HG02571 (cell line): ENCODE results near the gene DTX2.
"Not testable (repeated sequence)": the region's sequence is repeated elsewhere in the genome, so short reads cannot be mapped to it uniquely, and the experiment has no call there.

Experiments
- ATAC-seq: cut with Tn5 transposase; IDR thresholded peaks from one replicate; pipeline ENCODE4 v1.9.1; 2021; ENCODE audit warnings: mild to moderate bottlenecking, moderate library complexity; ENCODE audit not compliant: unreplicated experiment

DTX2 gene

DNA sequence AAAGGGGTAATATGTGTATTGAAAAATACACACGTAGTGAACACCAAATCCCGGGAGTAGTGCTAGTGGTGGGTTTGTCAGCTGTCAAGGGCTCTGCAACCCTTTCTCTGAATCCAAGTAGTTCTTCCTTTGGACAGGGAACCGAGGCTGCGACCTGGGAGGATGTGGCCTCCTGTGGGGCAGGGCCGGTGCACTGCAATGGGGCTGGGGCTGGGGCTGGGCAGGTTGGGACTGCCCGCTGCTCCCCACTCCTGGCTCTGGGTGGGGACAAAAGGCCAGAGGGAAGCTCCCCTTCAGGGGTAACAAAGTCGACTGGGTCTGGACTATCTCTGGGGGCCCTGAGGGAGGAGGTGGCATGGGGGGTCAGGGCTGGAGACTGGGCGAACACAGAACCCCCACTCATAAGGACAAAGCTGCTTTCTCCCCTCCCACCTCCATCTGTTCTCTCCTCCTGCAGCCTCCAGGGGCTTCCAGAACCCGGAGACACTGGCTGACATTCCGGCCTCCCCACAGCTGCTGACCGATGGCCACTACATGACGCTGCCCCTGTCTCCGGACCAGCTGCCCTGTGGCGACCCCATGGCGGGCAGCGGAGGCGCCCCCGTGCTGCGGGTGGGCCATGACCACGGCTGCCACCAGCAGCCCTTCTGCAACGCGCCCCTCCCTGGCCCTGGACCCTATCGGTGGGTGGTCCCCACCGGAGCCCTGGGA is 49.8 kb downstream of the DTX2 start:
- ATAC-seq = not testable (repeated sequence)

DNA sequence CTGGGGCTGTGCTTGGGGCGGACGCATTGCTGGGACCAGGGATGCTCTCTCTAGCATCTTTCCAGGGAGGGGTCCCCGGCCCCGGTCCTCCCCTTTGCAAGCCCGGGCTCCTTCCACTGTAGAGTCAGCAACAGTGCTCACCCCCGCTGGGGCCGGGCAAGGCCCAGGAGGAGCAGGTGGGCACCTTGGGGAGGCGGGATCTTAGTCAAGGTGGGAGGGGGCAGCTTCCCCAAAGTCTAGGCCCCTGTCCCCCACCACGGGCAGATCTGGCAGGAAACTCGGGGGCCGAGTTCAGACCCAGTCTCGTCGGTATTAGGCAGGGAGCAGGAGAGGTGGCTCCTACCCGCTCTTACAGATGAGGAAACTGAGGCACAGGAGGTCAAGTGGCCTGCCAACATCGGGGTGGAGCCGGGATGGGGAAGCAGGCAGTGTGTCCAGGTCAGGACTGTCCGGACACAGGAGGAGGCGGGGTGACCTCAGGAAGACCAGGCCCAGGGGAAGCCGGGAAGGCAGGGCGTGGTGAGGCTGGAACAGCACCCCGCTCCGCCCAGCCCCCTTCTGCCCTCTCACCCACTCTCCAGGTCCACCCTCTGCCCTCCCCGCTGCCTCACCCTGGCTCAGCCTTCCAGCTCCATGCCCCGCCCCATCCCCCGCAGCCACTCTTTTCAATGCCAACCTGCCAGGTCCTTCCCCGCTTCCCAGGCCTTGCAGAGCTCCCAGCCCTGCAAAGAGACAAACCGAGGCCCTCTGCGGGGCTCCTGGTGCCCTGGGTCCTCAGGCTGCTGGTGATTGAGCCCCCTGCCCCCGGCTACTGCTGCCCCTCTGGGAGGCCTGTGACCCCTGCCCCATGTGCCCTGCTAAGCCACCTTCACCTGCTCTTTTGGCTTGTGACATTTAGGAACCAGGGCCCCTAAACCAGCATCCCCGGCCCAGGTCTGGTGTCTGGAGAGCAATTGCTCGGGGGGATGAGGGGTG is 50.7 kb downstream of the DTX2 start:
- not testable (repeated sequence) for ATAC-seq

DNA sequence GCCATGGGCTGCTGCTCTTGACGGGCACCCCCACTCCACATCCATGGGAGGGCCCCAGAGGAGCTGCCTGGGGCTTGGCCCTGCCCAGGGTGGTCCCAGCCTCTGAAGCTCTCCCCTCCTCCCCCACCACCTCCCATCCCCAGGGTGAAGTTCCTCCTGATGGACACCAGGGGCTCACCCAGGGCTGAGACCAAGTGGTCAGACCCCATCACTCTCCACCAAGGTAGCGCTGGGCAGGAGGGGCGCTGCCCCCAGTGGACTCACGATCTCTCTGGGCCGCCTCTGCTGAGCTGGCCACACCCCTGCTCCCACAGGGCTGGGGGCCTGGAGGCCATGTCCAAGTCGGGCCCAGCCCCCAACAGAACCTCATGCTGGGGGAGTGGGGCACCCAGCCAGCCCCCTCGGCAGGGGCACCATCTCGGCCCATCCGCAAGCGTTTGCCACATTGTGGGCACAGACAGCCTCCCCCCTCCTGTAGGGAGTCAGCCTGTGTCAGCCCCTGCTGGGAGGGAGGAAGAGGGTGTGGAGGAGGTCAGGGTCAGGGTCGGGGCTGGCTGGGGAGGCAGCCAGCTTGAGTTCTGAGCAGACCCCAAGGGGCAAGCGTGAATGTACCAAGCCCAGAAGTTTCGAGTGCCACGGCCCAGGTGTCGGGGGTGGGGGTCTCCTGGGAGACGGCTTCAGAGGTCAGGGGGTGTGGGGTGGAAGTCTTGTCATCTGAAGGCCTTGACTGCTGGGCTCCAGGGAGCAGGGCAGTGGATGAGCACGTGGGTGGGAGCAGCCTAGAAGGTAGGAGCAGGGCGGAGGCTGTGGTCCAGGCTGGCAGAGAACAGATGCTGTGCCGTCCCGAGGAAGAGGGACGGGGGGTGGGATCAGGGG is 51.7 kb downstream of the DTX2 start:
- no peak for ATAC-seq

DNA sequence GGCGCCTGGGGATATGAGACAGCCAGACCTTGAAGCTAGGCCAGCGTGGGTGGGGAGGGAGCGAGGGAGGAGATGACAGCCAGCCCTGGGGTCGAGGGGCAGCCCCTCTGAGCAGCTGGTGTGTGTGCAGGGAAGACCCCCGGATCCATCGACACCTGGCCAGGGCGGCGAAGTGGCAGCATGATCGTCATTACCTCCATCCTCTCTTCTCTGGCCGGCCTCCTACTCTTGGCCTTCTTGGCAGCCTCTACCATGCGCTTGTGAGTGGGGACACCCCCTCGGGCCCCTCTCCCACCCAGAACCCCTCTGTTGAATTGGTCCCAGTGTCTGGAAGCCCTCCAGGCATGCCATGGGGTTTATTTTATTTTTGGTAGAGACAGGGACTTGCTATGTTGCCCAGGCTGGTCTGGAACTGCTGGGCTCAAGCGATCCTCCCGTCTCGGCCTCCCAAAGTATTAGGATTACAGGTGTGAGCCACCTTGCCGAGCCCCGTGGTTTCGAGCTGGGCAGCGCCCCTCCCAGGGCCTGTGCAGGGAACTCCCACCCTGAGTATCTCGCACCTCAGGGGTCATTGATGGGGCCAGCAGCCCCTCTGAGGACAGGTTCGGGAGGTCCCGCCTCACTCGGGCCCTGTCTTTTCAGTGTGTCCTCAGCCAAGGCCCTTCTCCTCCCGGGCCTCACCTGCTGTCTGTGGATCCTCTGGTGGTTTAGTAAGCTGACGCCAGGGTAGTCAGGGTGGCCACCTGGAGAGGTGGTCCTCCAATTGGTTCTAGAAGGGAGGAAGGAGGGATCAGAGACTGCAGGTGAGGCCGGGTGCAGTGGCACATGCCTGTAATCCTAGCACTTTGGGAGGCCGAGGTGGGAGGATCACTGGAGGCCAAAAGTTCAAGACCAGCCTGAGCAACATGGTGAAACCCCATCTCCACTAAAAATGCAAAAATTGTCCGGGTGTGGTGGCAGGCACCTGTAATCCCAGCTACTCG is 52.6 kb downstream of the DTX2 start:
- no peak for ATAC-seq

DNA sequence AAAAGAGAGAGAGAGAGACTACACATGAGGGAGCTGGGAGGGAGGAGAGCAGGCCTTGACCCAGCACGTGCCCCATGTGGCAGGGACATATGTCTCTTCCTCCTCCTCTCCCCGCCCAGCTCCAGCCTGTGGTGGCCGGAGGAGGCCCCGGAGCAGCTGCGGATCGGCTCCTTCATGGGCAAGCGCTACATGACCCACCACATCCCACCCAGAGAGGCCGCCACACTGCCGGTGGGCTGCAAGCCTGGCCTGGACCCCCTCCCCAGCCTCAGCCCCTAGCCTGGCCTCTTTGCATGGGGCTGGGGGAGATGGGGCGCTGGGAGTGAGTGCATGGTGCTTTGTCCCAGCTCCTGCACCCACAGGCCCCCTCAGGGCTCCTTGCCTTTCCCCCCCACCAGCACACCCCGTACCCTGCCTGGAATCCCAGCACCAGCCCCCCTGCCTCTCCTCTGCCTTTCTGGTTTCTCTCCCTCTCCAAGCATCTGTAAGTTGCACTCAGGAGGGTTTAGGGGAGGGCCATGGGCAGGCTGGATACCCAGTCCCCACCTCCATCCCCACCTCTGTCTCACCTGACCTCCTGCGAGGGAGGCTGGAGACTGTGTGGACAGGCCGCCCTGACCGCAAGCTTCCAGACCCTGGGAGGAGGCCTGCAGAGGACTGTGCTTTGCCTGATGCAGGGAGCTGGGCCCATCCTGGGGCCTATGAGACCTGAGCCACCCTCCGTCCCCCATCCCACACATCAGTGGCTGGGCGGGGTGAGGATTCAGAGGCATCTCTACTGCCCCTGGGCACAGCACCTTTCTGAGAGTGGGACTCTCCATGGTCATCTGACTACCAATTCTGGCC is 53.6 kb downstream of the DTX2 start:
- ATAC-seq = no peak

DNA sequence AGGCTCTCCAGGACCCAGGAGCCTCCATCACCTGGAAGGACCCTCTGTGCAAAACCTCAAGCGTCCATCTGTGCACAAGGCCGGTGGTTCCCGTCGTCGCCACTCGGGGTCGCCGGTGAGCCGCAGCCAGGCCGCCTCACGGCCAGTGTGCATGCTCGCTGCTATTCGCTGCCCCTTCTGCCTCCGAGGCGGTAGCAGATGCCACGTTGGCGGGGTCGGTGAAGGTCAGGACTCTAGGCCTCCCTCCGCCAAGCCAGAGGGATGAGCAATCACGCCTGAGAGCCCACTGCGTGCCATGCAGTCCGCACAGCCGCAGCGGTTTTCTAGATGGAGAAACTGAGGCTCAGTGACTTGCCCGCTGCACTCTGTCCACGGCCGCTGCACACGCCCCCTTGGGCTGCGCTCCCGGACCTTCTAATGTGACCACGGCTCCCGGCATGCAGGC is 54.5 kb downstream of the DTX2 start:
- no peak for ATAC-seq

DNA sequence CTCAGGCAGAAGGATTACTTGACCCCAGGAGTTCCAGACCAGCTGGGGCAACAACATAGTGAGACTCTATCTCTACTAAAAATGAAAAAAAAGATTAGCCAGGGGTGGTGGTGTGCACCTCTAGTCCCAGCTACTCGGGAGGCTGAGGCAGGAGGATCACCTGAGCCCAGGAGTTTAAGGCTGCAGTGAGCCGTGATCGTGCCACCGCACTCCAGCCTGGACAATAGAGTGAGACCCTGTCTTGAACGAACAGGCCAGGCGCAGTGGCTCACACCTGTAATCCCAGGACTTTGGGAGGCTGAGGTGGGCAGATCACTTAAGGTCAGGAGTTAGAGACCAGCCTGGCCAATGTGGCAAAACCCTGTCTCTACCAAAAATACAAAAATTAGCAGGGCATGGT is 55.4 kb downstream of the DTX2 start:
- not testable (repeated sequence) for ATAC-seq

DNA sequence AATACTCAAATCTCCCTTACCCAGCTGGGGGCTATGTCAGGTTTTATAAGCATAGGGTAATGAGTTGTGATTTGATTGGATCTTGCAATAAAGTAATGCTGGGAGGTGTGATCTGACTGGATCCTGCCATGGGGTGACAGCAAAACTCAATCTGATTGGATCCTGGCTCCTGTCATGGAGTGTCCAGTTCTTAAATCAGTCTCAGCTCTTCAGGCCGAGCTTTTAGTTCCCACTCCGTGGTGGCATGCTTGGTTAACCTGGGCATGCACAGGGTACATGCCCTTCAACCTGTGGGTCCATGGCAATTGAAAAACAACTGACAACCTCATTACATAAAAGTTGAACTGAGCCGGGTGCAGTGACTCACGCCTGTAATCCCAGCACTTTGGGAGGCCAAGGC is 64.7 kb downstream of the DTX2 start:
- ATAC-seq = not testable (repeated sequence)

DNA sequence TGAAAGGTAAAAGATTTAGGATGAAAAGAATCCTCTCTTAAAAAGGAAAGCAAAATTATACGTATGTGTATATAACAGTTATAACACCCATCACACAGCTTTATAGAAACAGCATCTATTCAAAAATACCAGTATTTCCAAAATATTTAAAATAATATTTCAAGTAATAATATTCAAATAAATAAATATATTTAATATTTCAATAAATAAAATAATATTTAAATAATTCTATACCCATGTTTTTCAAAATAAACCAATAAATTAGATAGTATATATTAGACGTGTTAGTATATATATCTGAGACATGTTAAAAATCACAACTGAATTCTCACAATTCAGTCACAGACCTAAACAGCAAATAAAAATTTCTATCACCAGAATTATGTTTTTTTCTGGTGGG is 70.1 kb downstream of the DTX2 start:
- ATAC-seq = not testable (repeated sequence)

DNA sequence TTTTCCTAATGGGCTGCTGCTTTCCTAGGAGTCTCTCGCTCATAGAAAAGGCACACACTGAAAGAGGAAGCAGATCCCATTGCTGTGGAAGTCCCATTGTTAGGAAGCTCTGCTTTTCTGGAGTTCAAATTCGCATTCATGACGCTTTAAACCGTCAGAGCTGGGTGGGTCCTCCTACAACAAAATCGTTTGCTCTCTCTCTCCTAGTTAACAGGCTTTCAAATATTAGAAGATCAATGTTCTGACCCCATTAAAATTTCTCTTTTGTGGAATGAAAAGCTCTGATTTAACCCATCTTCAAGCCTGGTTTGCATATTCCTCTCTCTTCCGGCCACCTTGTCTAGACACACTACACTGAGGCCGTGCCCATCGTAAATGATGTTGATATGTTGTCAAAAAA is 81.7 kb downstream of the DTX2 start, which contains the start of gene SPDYE16:
Gene SPDYE16, minus strand, starts transcription at position 101 of the 400 bp plus-strand sequence. CDS start 1,838 bp downstream, outside the sequence.
- ATAC-seq = not testable (repeated sequence)

DNA sequence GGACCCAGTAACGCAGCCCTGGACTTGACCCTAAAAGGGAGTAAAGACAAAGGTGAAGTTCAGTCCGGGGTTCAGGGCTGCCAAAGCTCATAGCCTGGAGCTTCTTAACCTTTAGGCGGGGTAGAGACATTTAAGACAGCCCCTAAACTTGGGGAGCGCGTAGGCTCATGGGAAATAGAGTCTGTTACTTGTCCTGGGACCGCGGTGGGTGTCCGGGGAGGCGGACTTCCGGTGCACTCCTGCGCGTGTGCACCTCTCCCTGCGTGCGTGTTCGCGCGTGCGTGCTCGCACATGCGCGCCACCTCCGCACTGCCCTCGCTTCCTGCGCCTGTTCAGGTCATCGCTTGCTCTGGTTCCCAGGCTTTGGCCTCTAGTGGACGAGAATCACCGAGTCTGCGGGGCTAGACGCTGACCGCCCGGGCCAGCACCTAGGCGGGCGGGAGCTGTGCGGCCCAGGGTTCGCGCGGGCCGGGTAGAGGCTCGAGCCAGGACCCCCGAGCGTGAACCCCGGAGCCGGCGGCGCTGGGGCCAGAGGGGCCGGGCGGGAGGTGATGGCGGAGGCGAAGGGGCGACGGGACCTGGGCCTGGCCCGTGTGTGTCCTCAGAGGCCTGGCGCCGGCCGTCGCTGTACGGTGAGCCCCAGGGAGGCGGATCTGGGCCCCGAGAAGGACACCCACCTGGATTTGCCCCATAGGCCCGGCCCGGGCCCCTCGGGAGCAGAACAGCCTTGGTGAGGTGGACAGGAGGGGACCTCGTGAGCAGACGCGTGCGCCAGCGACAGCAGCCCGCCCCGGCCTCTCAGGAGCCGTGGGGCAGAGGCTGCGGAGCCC is 87.7 kb downstream of the DTX2 start:
- peak; percentile 99 for ATAC-seq

DNA sequence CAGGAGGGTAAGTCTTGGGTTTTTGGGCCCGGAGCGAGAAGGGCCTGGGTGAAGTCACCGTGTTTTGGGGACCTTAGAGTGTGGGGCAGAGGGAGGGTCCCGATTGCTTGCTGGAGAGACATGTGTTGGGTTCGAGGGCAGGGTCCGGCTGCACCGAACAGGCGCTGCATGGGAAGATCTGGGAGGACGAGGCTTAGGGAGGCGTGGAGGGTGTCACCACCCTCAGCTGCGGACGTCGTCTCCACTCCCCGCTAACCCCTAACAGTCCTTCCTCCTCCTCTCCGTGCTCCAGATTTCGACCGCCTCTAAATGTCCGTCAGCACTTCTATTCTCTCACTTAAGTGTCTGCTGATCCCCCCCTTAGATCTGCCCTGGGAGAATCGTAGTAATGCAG is 88.3 kb downstream of the DTX2 start:
- ATAC-seq = not testable (repeated sequence)

DNA sequence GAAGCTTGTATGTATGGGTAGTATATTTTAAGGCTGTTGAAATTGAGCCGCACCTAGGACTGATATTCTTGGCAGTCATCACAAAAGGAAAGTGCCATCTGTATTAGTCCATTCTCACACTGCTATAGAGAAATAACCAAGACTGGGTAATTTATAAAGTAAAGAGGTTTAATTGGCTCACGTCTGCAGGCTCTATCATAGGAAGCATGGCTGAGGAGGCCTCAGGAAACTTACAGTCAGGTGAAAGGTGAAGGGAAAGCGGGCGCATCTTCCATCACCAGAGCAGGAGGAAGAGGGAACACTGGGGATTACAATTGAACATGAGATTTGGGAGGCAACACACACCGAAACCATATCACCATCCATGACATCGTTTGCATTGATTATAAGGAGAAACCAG is 90.5 kb downstream of the DTX2 start:
- not testable (repeated sequence) for ATAC-seq
